GM12878 (cell line): Measurements from ENCODE around the gene BHLHE41. TPM values are rescaled to one million over a fixed set of nuclear protein-coding genes. Genes with fewer than 3 reads are reported as not detected.

Source experiments
- ATAC-seq: fragments of 200-7000 bp; cut with Tn5 transposase; 3 replicates; pipeline ENCODE4 v1.9.1; 2020; ENCODE audit warnings: mild to moderate bottlenecking, moderate library complexity
- BruUV-seq: library from RNA; stranded (reverse); fragments of 400-500 nt; replicated peaks from 2 replicates; lab custom pipeline; 2021; lab: Mats Ljungman, UMichigan
- CTCF ChIA-PET: fragments of 300-600 bp; sonication (Branson Sonifier 250); formaldehyde crosslinking; extraction: SDS; loops from one replicate; lab custom pipeline; 2021; ENCODE audit warnings: inconsistent platforms; lab: Yijun Ruan, JAX
- POLR2A ChIA-PET: fragments of 350-600 bp; formaldehyde crosslinking; extraction: SDS; loops from one replicate; lab custom pipeline; 2021; ENCODE audit warnings: inconsistent platforms; lab: Charles Lee
- RAD21 ChIA-PET: fragments of 300-600 bp; sonication (Branson Sonifier 250); formaldehyde crosslinking; loops from one replicate; lab custom pipeline; 2023; ENCODE audit warnings: antibody characterized with exemption; ENCODE audit not compliant: unreplicated experiment; lab: Charles Lee
- SMC1A ChIA-PET: fragments of 300-600 bp; sonication (Branson Sonifier 250); formaldehyde crosslinking; loops from one replicate; lab custom pipeline; 2023; ENCODE audit not compliant: unreplicated experiment, uncharacterized antibody; lab: Charles Lee
- DNase-seq: peaks from one replicate; pipeline ENCODE4 v3.0.0-alpha.2; 2011; ENCODE audit warnings: low read depth, low spot score
- FAIRE-seq: peaks from 3 replicates; lab custom pipeline; 2011; peaks lifted over from hg19 to GRCh38; lab: Jason Lieb, UNC
- H2AFZ ChIP-seq: 2 replicates; pipeline ENCODE4 v1.6.0; 2011; ENCODE audit warnings: low read depth, low read length, control low read depth; ENCODE audit not compliant: control insufficient read depth
- H3K27ac ChIP-seq: 2 replicates; pipeline ENCODE4 v1.5.1; 2011; ENCODE audit warnings: control low read depth; ENCODE audit not compliant: control insufficient read depth, insufficient read depth
- H3K27me3 ChIP-seq, 2 experiments: replicated peaks in 1 of 2; 2 replicates each; pipeline versions ENCODE4 v1.6.0 to v1.6.1; 2011; ENCODE audit warnings: low read length in 1 of 2; ENCODE audit not compliant: control insufficient read depth in 2 of 2, insufficient read depth in 2 of 2
- H3K36me3 ChIP-seq, 2 experiments: 2 replicates each; pipeline ENCODE4 v1.5.1; 2011; ENCODE audit warnings: low read length in 1 of 2; ENCODE audit not compliant: control insufficient read depth in 2 of 2, insufficient read depth in 2 of 2
- H3K4me1 ChIP-seq: 2 replicates; pipeline ENCODE4 v1.6.1; 2011; ENCODE audit warnings: mild to moderate bottlenecking, low read length, moderate library complexity, mixed read lengths; ENCODE audit not compliant: control insufficient read depth, insufficient read depth
- H3K4me2 ChIP-seq: 2 replicates; pipeline ENCODE4 v1.6.0; 2011; ENCODE audit warnings: control low read depth; ENCODE audit not compliant: control insufficient read depth, insufficient read depth
- H3K4me3 ChIP-seq: fragments of 200-600 bp; sonication (generic); 2 replicates; pipeline ENCODE4 v1.5.1; 2016
- H3K79me2 ChIP-seq: 2 replicates; pipeline ENCODE4 v1.6.0; 2011; ENCODE audit warnings: low read length; ENCODE audit not compliant: control insufficient read depth, insufficient read depth
- H3K9ac ChIP-seq: 2 replicates; pipeline ENCODE4 v1.8.0; 2011; ENCODE audit warnings: low read length, control low read depth, mixed read lengths; ENCODE audit not compliant: control insufficient read depth, insufficient read depth
- H3K9me3 ChIP-seq: replicated peaks from 3 replicates; pipeline ENCODE4 v1.5.1; 2011; ENCODE audit warnings: mild to moderate bottlenecking, low read length; ENCODE audit not compliant: control insufficient read depth, insufficient read depth
- H4K20me1 ChIP-seq: 2 replicates; pipeline ENCODE4 v1.6.0; 2011; ENCODE audit not compliant: control insufficient read depth, insufficient read depth
- BCL11A ChIP-seq: IDR thresholded peaks from 2 replicates; pipeline ENCODE4 v1.6.1; 2011; ENCODE audit warnings: low read depth, low read length
- ELK1 ChIP-seq: IDR thresholded peaks from 2 replicates; pipeline ENCODE4 v1.6.1; 2012; ENCODE audit warnings: low read depth, low read length, improper control_type of control experiment
- HCFC1 ChIP-seq: fragments of 150-350 bp; IDR thresholded peaks from 2 replicates; pipeline ENCODE4 v1.6.1; 2014; ENCODE audit warnings: low read length
- IRF3 ChIP-seq: fragments of 450-650 bp; IDR thresholded peaks from 2 replicates; pipeline ENCODE4 v1.6.1; 2014; ENCODE audit warnings: mild to moderate bottlenecking
- JUND ChIP-seq: IDR thresholded peaks from 2 replicates; pipeline ENCODE4 v1.6.1; 2012; ENCODE audit warnings: low read depth, mild to moderate bottlenecking, low read length, improper control_type of control experiment, moderate library complexity
- NBN ChIP-seq: fragments of 450-650 bp; IDR thresholded peaks from 2 replicates; pipeline ENCODE4 v1.6.1; 2016
- SRF ChIP-seq, 2 experiments: IDR thresholded peaks; 2 replicates each; pipeline ENCODE4 v1.6.1; 2011; ENCODE audit warnings: low read depth in 2 of 2, low read length in 2 of 2, mild to moderate bottlenecking in 1 of 2, moderate library complexity in 1 of 2
- TCF3 ChIP-seq: IDR thresholded peaks from 2 replicates; pipeline ENCODE4 v1.6.1; 2012; ENCODE audit warnings: low read depth, mild to moderate bottlenecking, low read length, borderline replicate concordance; ENCODE audit not compliant: insufficient read depth
- ZBTB33 ChIP-seq: fragments of 450-650 bp; IDR thresholded peaks from 2 replicates; pipeline ENCODE4 v1.6.1; 2017; ENCODE audit warnings: mild to moderate bottlenecking
- ZBTB4 ChIP-seq: fragments of 450-650 bp; formaldehyde crosslinking; IDR thresholded peaks from 2 replicates; pipeline ENCODE4 v1.4.0; 2022; ENCODE audit warnings: mild to moderate bottlenecking, moderate library complexity
- ZBTB40 ChIP-seq: fragments of 450-650 bp; IDR thresholded peaks from 2 replicates; pipeline ENCODE4 v1.6.1; 2016; ENCODE audit warnings: mild to moderate bottlenecking, moderate library complexity, borderline replicate concordance
- WGBS: methylation state at CpG from one replicate; pipeline ENCODE4 v1.1.6; 2016; ENCODE audit warnings: low lambda C conversion rate; ENCODE audit not compliant: insufficient replicate concordance, insufficient coverage; ENCODE audit errors: missing lambda C conversion rate; 5-methylcytosine and 5-hydroxymethylcytosine counted together
- in situ Hi-C: fragments of 300-500 bp; cut with MboI; formaldehyde crosslinking; loops from 9 replicates; pipeline ENCODE4 v1.14.3; 2018; ENCODE audit warnings: mixed read lengths
- intact Hi-C: fragments of 100-400 bp; cut with micrococcal nuclease; formaldehyde crosslinking; loops from one replicate; pipeline ENCODE4 v1.14.2; 2022; ENCODE audit not compliant: unreplicated experiment
- polyA plus RNA-seq, 11 experiments: library from polyadenylated mRNA; depleted of rRNA in 4 of 11; unstranded in 6 of 11; stranded (reverse) in 5 of 11; fragments of >200 nt; fragmentation: Nextera tagmentation in 4 of 11; fragmentation: Illumina TruSeq in 1 of 11; extraction: Ambion mirVana in 4 of 11; extraction: Trizol in 1 of 11; gene quantifications; 1 replicate in 1 of 11; 2 replicates in 10 of 11; pipeline versions ENCODE4 v1.2.1 to v1.2.3, GENCODE V29; 2011 to 2016; ENCODE audit warnings: inconsistent platforms in 2 of 11, missing spikeins in 2 of 11, low read depth in 1 of 11
- total RNA-seq, 4 experiments: library from RNA; depleted of rRNA in 3 of 4; stranded (reverse); fragments of >200 nt in 3 of 4; fragmentation: Illumina TruSeq in 1 of 4; extraction: Trizol in 1 of 4; gene quantifications; 2 replicates each; pipeline versions ENCODE4 v1.2.1 to v1.2.3, GENCODE V29; 2013 to 2021

Gene BHLHE41
- total and polyA plus RNA-seq, 10 of the 15 experiments (the other 5 are each of a cell fraction or from before 2014, with no cell fraction given) = 0.02 to 1.5 (median 0.07) TPM; not detected in 3

GRCh38 chr12:26127404-26127803, 2.6 kb upstream of the BHLHE41 start:
- ATAC-seq (no peak), FAIRE-seq (no peak), DNase-seq (no peak)
- no peaks in the 10 kb centered on the region for H4K20me1 ChIP-seq
- no peak overlapping the region for H3K4me2 ChIP-seq
- SMC1A ChIA-PET = interaction anchor here (1.1 to 2.7 kb wide), 17 partner anchors 9 to 525 kb away, joined by 3 to 16 read pairs (median 5); no protein-coding TSS in a partner anchor
- BruUV-seq = no TSS peak
- 70% methylated on average over 2 of the region's 2 CpGs for WGBS
- no peak overlapping the region for H3K9ac ChIP-seq
- H3K79me2 ChIP-seq = no peaks in the 10 kb centered on the region
- intact Hi-C loops = no loop called here
- POLR2A ChIA-PET = interaction anchor here (1.4 to 2.1 kb wide), 2 partner anchors 11 to 29 kb away, joined by 6 to 9 read pairs; no protein-coding TSS in a partner anchor
- H3K27ac ChIP-seq = no peak overlapping the region
- no peak overlapping the region for H3K4me3 ChIP-seq
- RAD21 ChIA-PET = interaction anchor here (1.0 to 2.6 kb wide), 7 partner anchors 9 to 171 kb away, joined by 3 to 13 read pairs (median 7); no protein-coding TSS in a partner anchor
- H3K4me1 ChIP-seq = peaks cover 17% of the 10 kb centered on the region
- H3K9me3 ChIP-seq = no peaks in the 10 kb centered on the region; the same call in 2 of the 3 replicates
- no peak overlapping the region for H2AFZ ChIP-seq
- CTCF ChIA-PET = interaction anchor here (0.9 to 2.0 kb wide), 4 partner anchors 23 to 151 kb away, joined by 3 to 10 read pairs (median 4); no protein-coding TSS in a partner anchor
- peaks cover 12 to 36% of the 10 kb centered on the region in 2 experiments for H3K27me3 ChIP-seq
- in situ Hi-C loops = no loop called here
- no peaks in the 10 kb centered on the region for H3K36me3 ChIP-seq
- TF ChIP-seq BCL11A = no peak
- no peak for TF ChIP-seq JUND
- TF ChIP-seq ELK1 = no peak
- TF ChIP-seq ZBTB33 = no peak
- TF ChIP-seq HCFC1 = no peak
- no peak for TF ChIP-seq ZBTB4 (CRISPR knock-in tag)
- no peak for TF ChIP-seq IRF3
- no peak for TF ChIP-seq TCF3
- TF ChIP-seq ZBTB40 = no peak
- TF ChIP-seq SRF (IDR thresholded peaks at IDR 0.05; ENCODE audit: low read depth in 2 of 2, low read length in 2 of 2) = no peak
- TF ChIP-seq NBN = no peak
